Calu3 (cell line): ENCODE measurements around the gene MCC. TPM values are rescaled to one million over a fixed set of nuclear protein-coding genes. Genes with fewer than 3 reads are reported as not detected.

ENCODE experiments used
- BruUV-seq: library from RNA; stranded (reverse); fragments of 400-500 nt; replicated peaks from 2 replicates; lab custom pipeline; 2021; lab: Mats Ljungman, UMichigan
- CTCF ChIA-PET: fragments of 300-600 bp; sonication (Branson Sonifier 250); formaldehyde crosslinking; loops from one replicate; lab custom pipeline; 2022; ENCODE audit warnings: antibody characterized with exemption; lab: Charles Lee
- DNase-seq: peaks from one replicate; pipeline ENCODE4 v3.0.0; 2022
- H3K27ac Mint-ChIP-seq: one replicate; pipeline ENCODE4 v1.8.0; 2022; ENCODE audit warnings: mixed read lengths; ENCODE audit not compliant: unreplicated experiment
- H3K27me3 Mint-ChIP-seq: one replicate; pipeline ENCODE4 v1.8.0; 2022; ENCODE audit warnings: mixed read lengths; ENCODE audit not compliant: unreplicated experiment
- H3K36me3 Mint-ChIP-seq: one replicate; pipeline ENCODE4 v1.8.0; 2022; ENCODE audit warnings: mild to moderate bottlenecking, moderate library complexity, mixed read lengths; ENCODE audit not compliant: insufficient read depth, unreplicated experiment
- H3K4me1 Mint-ChIP-seq: one replicate; pipeline ENCODE4 v1.8.0; 2022; ENCODE audit warnings: mild to moderate bottlenecking, low read depth, mixed read lengths; ENCODE audit not compliant: unreplicated experiment
- H3K4me3 Mint-ChIP-seq: one replicate; pipeline ENCODE4 v1.8.0; 2022; ENCODE audit warnings: mild to moderate bottlenecking, low read depth, moderate library complexity, mixed read lengths; ENCODE audit not compliant: unreplicated experiment
- H3K9me3 Mint-ChIP-seq: one replicate; pipeline ENCODE4 v1.8.0; 2022; ENCODE audit warnings: low read depth, mixed read lengths; ENCODE audit not compliant: unreplicated experiment
- intact Hi-C: fragments of 100-400 bp; cut with micrococcal nuclease; formaldehyde crosslinking; loops from one replicate; pipeline ENCODE4 v1.10.0; 2022; ENCODE audit not compliant: unreplicated experiment
- total RNA-seq: library from RNA; stranded (reverse); gene quantifications from 2 replicates; pipeline ENCODE4 v1.2.3, GENCODE V29; 2022
- TF ChIP-seq, protein P1 (sequence below): fragments of 200-600 bp; IDR thresholded peaks from one replicate; pipeline ENCODE4 v1.8.0; 2022; ENCODE audit warnings: antibody characterized with exemption; ENCODE audit not compliant: unreplicated experiment

The MCC gene
- total RNA-seq, 1 experiment from 2014 or later: 2.8 TPM

DNA sequence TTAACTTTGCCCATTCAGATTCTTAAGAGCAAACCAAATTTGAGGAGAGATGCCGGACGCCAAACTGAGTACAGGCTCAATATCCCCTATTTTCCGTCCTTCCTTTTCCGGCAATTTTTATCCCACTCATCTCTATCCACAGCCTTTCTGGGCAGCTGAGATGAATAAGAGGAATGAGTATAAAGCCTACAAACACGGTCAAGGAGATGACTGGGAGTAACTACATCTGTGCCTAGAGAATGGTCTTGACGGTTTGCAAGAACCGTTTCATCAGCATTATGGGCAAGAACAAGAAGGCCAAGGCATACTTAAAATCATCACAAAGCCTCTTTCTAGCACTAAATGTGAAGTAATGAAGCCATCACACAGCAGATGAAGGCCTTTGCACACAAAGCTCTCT is 284.3 kb downstream of the MCC start:
- H3K4me3 Mint-ChIP-seq: peak overlapping the region; percentile 75
- no TSS peak for BruUV-seq
- DNase-seq: no peak

DNA sequence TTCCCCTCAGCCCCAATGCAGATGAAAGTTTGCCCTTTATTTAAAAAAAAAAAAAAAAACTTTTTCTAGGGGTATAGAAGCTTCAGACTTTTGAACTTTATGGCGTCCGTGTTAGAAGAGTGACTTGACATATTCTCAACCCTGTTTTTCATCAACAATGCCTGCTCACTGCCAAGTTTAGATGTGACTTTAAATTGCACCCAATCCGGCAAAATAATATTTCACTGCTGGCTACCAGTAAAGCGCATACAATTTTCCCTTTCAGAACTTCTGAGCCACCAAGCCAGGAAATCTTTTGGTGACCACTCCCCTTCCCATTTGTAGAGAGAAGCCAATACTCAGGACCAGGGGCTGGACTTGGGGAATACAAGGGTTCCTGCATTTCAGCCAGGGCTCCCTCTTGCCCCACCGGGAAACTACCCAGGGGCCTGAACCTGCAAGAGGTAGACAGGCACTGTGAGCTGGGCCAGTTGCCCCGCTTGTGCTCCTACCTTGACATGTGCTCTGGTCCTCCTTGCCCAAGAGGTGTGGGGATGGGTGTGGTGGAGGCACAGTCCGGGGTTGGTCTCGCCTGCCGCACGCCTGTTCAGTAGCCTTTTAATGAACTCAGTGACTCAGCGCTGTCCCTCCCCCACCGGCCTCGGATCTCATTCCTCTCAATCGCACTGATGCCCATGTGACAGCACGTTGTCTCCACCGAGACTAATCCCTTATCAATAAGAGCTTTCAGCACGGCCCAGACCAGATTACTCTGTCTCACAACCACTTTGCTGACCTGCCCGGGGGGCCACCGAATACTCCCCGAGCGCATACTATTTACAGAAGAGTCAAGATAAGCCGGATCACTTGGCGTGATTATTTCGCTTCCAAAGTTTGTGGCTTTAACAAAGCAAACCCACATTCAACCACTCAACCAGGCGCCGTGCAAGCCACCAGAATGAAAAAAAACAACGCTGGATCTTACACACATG is 285.2 kb downstream of the MCC start:
- Mint-ChIP-seq H3K36me3 (peaks cover 15% of the 10 kb centered on the region), H3K4me1 (peaks cover 56% of the 10 kb centered on the region), H3K4me3 (peak overlapping the region; percentile 75), H3K27ac (peak overlapping the region; percentile 83), H3K9me3 (no peaks in the 10 kb centered on the region), H3K27me3 (no peaks in the 10 kb centered on the region)
- TF ChIP-seq, protein P1, sequence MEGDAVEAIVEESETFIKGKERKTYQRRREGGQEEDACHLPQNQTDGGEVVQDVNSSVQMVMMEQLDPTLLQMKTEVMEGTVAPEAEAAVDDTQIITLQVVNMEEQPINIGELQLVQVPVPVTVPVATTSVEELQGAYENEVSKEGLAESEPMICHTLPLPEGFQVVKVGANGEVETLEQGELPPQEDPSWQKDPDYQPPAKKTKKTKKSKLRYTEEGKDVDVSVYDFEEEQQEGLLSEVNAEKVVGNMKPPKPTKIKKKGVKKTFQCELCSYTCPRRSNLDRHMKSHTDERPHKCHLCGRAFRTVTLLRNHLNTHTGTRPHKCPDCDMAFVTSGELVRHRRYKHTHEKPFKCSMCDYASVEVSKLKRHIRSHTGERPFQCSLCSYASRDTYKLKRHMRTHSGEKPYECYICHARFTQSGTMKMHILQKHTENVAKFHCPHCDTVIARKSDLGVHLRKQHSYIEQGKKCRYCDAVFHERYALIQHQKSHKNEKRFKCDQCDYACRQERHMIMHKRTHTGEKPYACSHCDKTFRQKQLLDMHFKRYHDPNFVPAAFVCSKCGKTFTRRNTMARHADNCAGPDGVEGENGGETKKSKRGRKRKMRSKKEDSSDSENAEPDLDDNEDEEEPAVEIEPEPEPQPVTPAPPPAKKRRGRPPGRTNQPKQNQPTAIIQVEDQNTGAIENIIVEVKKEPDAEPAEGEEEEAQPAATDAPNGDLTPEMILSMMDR: no peak
- BruUV-seq: TSS peak; percentile 77
- intact Hi-C loops: loop anchor here (1.0 kb wide), 1 partner anchor 127 kb away; no protein-coding TSS in a partner anchor
- CTCF ChIA-PET: interaction anchor here (1.1 kb wide), 1 partner anchor 123 kb away, joined by 3 read pairs; no protein-coding TSS in a partner anchor
- DNase-seq: peak; percentile 91

More for the DNA sequence above, 284.3 kb downstream of the MCC start:
- H3K4me1 Mint-ChIP-seq: peaks cover 52% of the 10 kb centered on the region
- peaks cover 15% of the 10 kb centered on the region for H3K36me3 Mint-ChIP-seq
- H3K9me3 Mint-ChIP-seq: no peaks in the 10 kb centered on the region
- CTCF ChIA-PET: no interaction called here
- H3K27ac Mint-ChIP-seq: peak overlapping the region; percentile 83
- H3K27me3 Mint-ChIP-seq: no peaks in the 10 kb centered on the region
- intact Hi-C loops: loop anchor here (1.0 kb wide), 1 partner anchor 126 kb away; no protein-coding TSS in a partner anchor
- TF ChIP-seq, protein P1: no peak

- Mint-ChIP-seq H3K36me3 (peaks cover 15% of the 10 kb centered on the region), H3K9me3 (no peaks in the 10 kb centered on the region), H3K4me3 (peak overlapping the region; percentile 75), H3K4me1 (peaks cover 56% of the 10 kb centered on the region), H3K27ac (peak overlapping the region; percentile 83), H3K27me3 (no peaks in the 10 kb centered on the region)
- TF ChIP-seq, protein P1: no peak
- CTCF ChIA-PET: interaction anchor here (1.1 kb wide), 1 partner anchor 124 kb away, joined by 3 read pairs; no protein-coding TSS in a partner anchor
- BruUV-seq: no TSS peak
- DNase-seq: no peak
- intact Hi-C loops: no loop called here
Measured at GRCh38 chr5:113202287-113202686, 286.0 kb downstream of the MCC start.

GRCh38 chr5:113201715-113202114 is 286.5 kb downstream of the MCC start:
- Mint-ChIP-seq H3K9me3 (no peaks in the 10 kb centered on the region), H3K27me3 (no peaks in the 10 kb centered on the region), H3K27ac (peak overlapping the region; percentile 25), H3K4me3 (peak overlapping the region; percentile 75), H3K4me1 (peaks cover 56% of the 10 kb centered on the region), H3K36me3 (peaks cover 15% of the 10 kb centered on the region)
- no peak for DNase-seq
- CTCF ChIA-PET: interaction anchor here (0.7 kb wide), 1 partner anchor 57 kb away, joined by 3 read pairs; no protein-coding TSS in a partner anchor
- BruUV-seq: no TSS peak
- TF ChIP-seq, protein P1: no peak
- intact Hi-C loops: no loop called here
